Osteoblast (primary cell): ENCODE results near the gene IL11RA. TPM values are rescaled to one million over a fixed set of nuclear protein-coding genes. Genes with fewer than 3 reads are reported as not detected.

Experiments
- DNase-seq: peaks from one replicate; pipeline ENCODE4 v3.0.0; 2011; ENCODE audit warnings: low spot score, mixed read lengths; ENCODE audit not compliant: insufficient read length; ENCODE audit errors: missing footprints
- H2AFZ ChIP-seq: 2 replicates; pipeline ENCODE4 v1.6.0; 2011; ENCODE audit warnings: mild to moderate bottlenecking, low read length
- H3K27ac ChIP-seq: 2 replicates; pipeline ENCODE4 v1.5.1; 2011; ENCODE audit warnings: mild to moderate bottlenecking, low read depth, low read length, moderate library complexity
- H3K27me3 ChIP-seq: 2 replicates; pipeline ENCODE4 v1.6.0; 2012; ENCODE audit warnings: mild to moderate bottlenecking, control low read depth, inconsistent platforms, low read length, moderate library complexity; ENCODE audit not compliant: insufficient read depth
- H3K36me3 ChIP-seq: 2 replicates; pipeline ENCODE4 v1.5.1; 2011; ENCODE audit warnings: mild to moderate bottlenecking, low read length, control low read depth, moderate library complexity; ENCODE audit not compliant: insufficient read depth
- H3K4me1 ChIP-seq: 2 replicates; pipeline ENCODE4 v1.5.1; 2011; ENCODE audit warnings: mild to moderate bottlenecking, low read length, control low read depth, moderate library complexity; ENCODE audit not compliant: insufficient read depth
- H3K4me2 ChIP-seq: 2 replicates; pipeline ENCODE4 v1.6.0; 2011; ENCODE audit warnings: mild to moderate bottlenecking, low read length; ENCODE audit not compliant: insufficient read depth
- H3K4me3 ChIP-seq: fragments of 200-600 bp; sonication (generic); 3 replicates; pipeline ENCODE4 v1.5.1; 2012; ENCODE audit warnings: mild to moderate bottlenecking, low read length, inconsistent platforms; ENCODE audit not compliant: insufficient read depth
- H3K79me2 ChIP-seq: 2 replicates; pipeline ENCODE4 v1.6.0; 2012; ENCODE audit warnings: mild to moderate bottlenecking, low read length, control low read depth, inconsistent platforms; ENCODE audit not compliant: insufficient read depth
- H3K9me3 ChIP-seq: 2 replicates; pipeline ENCODE4 v1.5.1; 2011; ENCODE audit warnings: low read depth, low read length, control low read depth
- H4K20me1 ChIP-seq: 2 replicates; pipeline ENCODE4 v1.6.0; 2012; ENCODE audit warnings: mild to moderate bottlenecking, low read length, control low read depth; ENCODE audit not compliant: insufficient read depth
- CTCF ChIP-seq: IDR thresholded peaks from 2 replicates; pipeline ENCODE4 v1.5.1; 2011; ENCODE audit warnings: mild to moderate bottlenecking, low read depth, low read length, moderate library complexity; ENCODE audit errors: extremely low read depth
- total RNA-seq: library from RNA; depleted of rRNA; stranded (reverse); fragments of >200 nt; gene quantifications from 2 replicates; pipeline ENCODE4 v1.2.3, GENCODE V29; 2012

IL11RA gene
- total RNA-seq, 1 donor = 34.4 TPM

DNA sequence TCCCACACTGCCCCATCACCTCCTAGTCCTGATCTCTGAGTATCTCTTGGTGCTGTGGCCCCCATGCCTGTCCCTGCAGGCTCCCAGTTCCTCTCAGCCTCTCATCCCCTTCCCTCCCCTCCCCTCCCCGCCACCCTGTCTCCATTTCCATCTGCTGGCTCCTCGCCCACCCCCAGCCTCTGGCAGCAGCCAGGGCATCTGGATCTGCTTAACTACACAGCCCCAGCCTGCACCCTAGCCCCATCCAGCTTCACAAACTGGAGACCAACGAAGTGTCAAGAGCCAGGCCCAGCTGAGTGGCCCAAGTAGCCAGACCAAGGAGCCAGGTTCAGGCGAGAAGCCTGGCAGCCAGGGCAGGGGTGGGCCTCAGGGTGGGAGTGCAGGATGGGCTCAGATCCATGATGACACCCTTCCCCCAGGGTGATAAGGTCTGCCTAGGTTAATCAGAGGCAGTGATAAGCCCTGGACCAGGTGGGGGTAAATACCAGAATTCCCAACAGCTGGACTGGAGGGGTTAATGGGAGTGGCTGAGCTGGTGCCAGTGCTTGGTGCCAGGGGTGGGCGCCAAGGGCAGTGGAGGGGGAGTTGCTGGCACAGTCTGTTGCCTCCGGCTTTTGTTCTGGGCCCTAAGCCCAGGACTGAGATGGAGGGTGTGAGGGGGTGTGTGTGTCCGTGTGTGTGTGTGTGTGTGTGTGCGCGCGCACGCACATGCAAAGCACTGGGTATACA, 2.5 kb downstream of the IL11RA start:
- no peaks in the 10 kb centered on the region for H3K79me2 ChIP-seq
- no peak overlapping the region for H3K4me3 ChIP-seq
- H3K4me1 ChIP-seq = peaks cover 40% of the 10 kb centered on the region
- no peak overlapping the region for H3K27ac ChIP-seq
- no peaks in the 10 kb centered on the region for H4K20me1 ChIP-seq
- no peaks in the 10 kb centered on the region for H3K9me3 ChIP-seq
- H3K4me2 ChIP-seq = no peak overlapping the region
- no peak for TF ChIP-seq CTCF
- H3K36me3 ChIP-seq = peaks cover 4% of the 10 kb centered on the region
- peak; percentile 90 for DNase-seq
- no peak overlapping the region for H2AFZ ChIP-seq
- H3K27me3 ChIP-seq = no peaks in the 10 kb centered on the region

DNA sequence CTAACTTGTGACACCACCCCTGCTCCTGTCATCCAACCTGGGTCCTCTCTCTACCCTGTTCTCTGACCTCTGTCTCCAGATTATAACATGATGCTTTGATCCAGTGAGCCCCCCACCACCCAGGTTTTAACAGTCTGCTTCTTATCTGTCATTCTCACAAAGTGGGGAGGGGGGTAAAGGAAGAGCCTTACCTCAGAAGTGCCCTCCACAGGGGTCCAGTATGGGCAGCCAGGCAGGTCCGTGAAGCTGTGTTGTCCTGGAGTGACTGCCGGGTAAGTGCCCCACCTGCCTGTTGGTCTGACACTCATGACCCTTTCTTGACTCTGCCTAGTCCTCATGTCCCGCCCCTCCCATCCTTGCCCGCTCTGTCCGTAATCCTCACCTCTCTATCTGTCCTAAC, 3.4 kb downstream of the IL11RA start:
- H3K4me2 ChIP-seq = no peak overlapping the region
- H2AFZ ChIP-seq = no peak overlapping the region
- no peaks in the 10 kb centered on the region for H4K20me1 ChIP-seq
- H3K4me1 ChIP-seq = peaks cover 40% of the 10 kb centered on the region
- H3K9me3 ChIP-seq = no peaks in the 10 kb centered on the region
- TF ChIP-seq CTCF = no peak
- no peak overlapping the region for H3K4me3 ChIP-seq
- H3K79me2 ChIP-seq = no peaks in the 10 kb centered on the region
- H3K27ac ChIP-seq = no peak overlapping the region
- DNase-seq = no peak
- no peaks in the 10 kb centered on the region for H3K36me3 ChIP-seq
- no peaks in the 10 kb centered on the region for H3K27me3 ChIP-seq

DNA sequence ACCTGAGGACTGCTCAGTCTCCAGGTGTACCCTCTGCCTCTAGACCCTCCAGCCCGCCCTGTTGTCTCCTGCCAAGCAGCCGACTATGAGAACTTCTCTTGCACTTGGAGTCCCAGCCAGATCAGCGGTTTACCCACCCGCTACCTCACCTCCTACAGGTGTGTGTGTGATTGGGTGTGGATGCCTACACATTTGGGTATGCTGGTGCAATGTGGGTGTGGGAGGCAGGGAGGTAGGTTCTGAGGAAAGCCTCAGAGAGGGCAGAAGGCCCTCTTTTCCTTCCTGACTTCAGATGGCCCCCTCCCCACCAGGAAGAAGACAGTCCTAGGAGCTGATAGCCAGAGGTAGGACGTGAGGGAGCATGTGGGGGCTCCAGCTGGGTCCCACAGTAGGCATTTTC, 5.0 kb downstream of the IL11RA start:
- Histone ChIP-seq H3K4me1 (peaks cover 27% of the 10 kb centered on the region), H2AFZ (no peak overlapping the region), H3K27me3 (no peaks in the 10 kb centered on the region), H3K4me2 (no peak overlapping the region), H3K36me3 (no peaks in the 10 kb centered on the region), H3K9me3 (no peaks in the 10 kb centered on the region), H3K4me3 (no peak overlapping the region), H3K79me2 (no peaks in the 10 kb centered on the region), H3K27ac (no peak overlapping the region), H4K20me1 (no peaks in the 10 kb centered on the region)
- no peak for DNase-seq
- no peak for TF ChIP-seq CTCF

GRCh38 chr9:34658461-34658860, 6.5 kb downstream of the IL11RA start:
- Histone ChIP-seq H3K4me2 (no peak overlapping the region), H3K36me3 (no peaks in the 10 kb centered on the region), H3K9me3 (no peaks in the 10 kb centered on the region), H4K20me1 (no peaks in the 10 kb centered on the region), H3K4me3 (no peak overlapping the region), H3K79me2 (no peaks in the 10 kb centered on the region), H2AFZ (no peak overlapping the region), H3K4me1 (peaks cover 12% of the 10 kb centered on the region), H3K27me3 (no peaks in the 10 kb centered on the region), H3K27ac (no peak overlapping the region)
- TF ChIP-seq CTCF = no peak
- DNase-seq = peak; percentile 79
